ENCODE data around the gene EFR3B.
"Not testable (repeated sequence)": the region's sequence is repeated elsewhere in the genome, so short reads cannot be mapped to it uniquely, and the experiment has no call there.

Gene EFR3B, protein sequence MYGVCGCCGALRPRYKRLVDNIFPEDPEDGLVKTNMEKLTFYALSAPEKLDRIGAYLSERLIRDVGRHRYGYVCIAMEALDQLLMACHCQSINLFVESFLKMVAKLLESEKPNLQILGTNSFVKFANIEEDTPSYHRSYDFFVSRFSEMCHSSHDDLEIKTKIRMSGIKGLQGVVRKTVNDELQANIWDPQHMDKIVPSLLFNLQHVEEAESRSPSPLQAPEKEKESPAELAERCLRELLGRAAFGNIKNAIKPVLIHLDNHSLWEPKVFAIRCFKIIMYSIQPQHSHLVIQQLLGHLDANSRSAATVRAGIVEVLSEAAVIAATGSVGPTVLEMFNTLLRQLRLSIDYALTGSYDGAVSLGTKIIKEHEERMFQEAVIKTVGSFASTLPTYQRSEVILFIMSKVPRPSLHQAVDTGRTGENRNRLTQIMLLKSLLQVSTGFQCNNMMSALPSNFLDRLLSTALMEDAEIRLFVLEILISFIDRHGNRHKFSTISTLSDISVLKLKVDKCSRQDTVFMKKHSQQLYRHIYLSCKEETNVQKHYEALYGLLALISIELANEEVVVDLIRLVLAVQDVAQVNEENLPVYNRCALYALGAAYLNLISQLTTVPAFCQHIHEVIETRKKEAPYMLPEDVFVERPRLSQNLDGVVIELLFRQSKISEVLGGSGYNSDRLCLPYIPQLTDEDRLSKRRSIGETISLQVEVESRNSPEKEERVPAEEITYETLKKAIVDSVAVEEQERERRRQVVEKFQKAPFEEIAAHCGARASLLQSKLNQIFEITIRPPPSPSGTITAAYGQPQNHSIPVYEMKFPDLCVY

GRCh38 chr2:25041928-25042320 lies at the start of gene EFR3B:
Gene EFR3B, plus strand, starts transcription at chr2:25042076. Its CDS starts 237 bp downstream, at chr2:25042313.
- in situ Hi-C loops (cut with MboI; ENCODE audit: low sequenced_read_pairs): no loop called here

DNA sequence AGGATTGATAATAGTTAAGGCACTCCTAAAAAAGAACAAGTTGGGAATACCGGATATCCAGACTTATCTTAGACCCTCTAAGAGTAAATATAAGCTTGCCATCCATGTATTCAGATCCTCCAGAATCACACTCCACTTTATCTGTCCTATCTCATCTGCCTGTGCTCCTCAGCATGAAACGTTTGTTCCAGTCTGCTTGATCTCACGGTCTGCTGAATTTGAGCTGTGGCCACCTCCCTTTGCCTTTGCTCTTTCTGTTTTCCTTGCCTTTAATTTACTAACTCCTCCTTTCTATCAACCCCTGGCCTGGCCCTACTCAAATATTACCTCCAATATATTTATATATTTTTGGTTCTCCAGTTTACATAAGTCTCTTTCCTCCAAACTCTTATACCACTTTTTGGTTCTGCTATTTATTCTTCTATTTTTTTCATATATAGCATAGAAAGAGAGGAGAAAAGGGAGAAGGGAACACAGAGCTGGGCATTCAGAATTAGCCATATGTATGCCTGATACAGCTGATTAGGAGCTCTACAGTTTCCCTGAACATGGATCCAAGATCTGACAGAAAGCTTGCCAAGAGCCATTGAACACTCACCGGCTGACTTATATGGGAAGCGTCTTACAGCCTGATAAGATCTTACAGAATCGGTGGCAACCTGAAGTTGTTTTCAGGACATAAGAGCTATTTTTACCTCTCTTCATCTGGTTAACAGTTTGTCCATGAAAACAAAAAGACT lies 48.3 kb upstream of the EFR3B start:
- in situ Hi-C loops (cut with MboI; ENCODE audit: low sequenced_read_pairs): no loop called here

GRCh38 chr2:24994146-24994724 lies 47.6 kb upstream of the EFR3B start:
- in situ Hi-C loops (cut with MboI; ENCODE audit: low sequenced_read_pairs): no loop called here

DNA sequence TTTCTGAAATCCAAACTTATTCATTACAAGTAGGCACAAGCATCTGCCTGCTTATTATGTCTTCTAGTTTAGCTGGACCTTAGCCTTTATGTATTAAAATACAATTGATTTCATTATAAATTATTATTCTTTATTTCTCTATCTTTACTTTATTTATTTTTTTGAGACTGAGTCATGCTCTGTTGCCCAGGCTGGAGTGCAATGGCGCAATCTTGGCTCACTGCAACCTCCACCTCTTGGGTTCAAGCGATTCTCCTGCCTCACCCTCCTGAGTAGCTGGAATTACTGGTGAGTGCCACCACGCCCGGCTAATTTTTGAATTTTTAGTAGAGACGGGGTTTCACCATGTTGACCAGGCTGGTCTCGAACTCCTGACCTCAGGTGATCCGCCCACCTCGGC lies 42.8 kb upstream of the EFR3B start:
- in situ Hi-C loops (cut with MboI; ENCODE audit: low sequenced_read_pairs): not testable (repeated sequence)

GRCh38 chr2:25000036-25000435 lies 41.8 kb upstream of the EFR3B start:
- in situ Hi-C loops (cut with MboI; ENCODE audit: low sequenced_read_pairs): no loop called here

- in situ Hi-C loops (cut with MboI; ENCODE audit: low sequenced_read_pairs): no loop called here
These were observed 41.2 kb upstream of the EFR3B start for GRCh38 chr2:25000503-25001324.

GRCh38 chr2:25001325-25001637 lies 40.6 kb upstream of the EFR3B start:
- in situ Hi-C loops (cut with MboI; ENCODE audit: low sequenced_read_pairs): no loop called here

- in situ Hi-C loops (cut with MboI; ENCODE audit: low sequenced_read_pairs): no loop called here
These were observed 39.8 kb upstream of the EFR3B start for GRCh38 chr2:25002066-25002465.

DNA sequence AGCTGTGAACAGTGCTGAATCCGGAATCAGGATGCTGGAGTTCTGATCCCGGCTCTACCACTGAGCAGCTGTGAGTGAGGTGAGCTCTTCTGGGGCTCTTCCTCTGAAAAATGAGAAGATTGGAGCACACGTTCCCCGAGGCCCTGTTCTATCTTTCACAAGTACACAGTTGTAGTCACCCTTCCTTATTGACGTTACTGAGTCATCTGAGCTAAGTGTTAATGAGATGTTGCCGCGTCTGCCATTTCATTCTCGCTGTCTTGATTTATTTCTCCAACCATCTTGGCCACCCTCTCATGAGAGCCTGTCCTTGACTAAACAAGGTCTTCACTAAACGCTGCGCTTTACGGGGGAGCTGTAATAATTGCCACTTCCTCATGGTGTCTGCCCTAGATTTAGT lies 31.9 kb upstream of the EFR3B start:
- in situ Hi-C loops (cut with MboI; ENCODE audit: low sequenced_read_pairs): no loop called here

DNA sequence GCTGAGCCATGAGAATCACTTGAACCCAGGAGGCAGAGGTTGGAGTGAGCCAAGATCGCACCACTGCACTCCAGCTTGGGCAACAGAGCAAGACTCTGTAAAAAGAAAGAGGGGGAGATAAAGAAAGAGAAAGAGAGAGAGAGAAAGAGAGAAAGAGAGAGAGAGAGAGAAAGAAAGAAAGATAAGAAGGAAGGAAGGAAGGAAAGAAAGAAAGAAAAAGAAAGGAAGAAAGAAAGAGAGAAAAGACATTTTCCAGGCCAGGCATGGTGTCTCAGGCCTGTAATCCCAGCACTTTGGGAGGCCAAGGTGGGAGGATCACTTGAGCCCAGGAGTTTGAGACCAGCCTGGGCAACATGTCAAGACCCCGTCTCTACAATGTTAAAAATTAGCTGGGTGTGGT lies 30.5 kb upstream of the EFR3B start:
- in situ Hi-C loops (cut with MboI; ENCODE audit: low sequenced_read_pairs): not testable (repeated sequence)

DNA sequence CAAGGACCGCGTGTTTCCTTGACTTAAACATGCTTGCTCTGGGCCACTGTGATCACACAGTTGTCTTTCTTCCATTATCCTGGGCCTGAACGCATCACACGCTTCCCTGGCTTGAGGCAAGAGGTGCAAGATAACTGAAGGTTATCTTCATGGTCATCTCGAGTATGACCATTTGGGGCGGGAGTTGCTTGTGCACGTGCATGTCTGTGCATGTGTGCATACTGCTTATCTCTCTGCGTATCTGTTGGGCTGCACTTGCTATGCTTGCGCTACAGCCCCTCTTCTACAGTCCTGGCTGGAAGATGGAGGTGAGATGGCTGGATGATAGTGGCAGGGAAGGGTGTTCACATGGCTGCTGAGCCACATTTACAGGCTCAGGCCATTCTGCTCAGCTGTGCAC lies 27.2 kb upstream of the EFR3B start:
- in situ Hi-C loops (cut with MboI; ENCODE audit: low sequenced_read_pairs): no loop called here

DNA sequence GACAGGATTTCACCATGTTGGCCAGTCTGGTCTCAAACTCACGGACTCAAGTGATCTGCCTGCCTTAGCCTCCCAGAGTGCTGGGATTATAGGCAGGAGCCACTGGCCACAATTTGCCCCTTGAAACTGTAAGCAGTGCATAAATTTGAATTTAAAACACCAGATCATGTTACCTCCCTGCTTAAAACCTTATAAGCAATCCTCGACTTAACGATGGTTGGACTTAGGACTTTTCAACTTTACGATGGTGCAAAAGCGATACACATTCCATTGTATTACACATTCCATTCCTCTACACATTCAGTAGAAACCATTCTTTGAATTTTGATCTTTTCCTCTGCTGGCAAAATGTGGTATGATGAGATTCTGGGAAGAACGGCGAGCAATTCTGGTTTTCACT lies 23.2 kb upstream of the EFR3B start:
- in situ Hi-C loops (cut with MboI; ENCODE audit: low sequenced_read_pairs): no loop called here

DNA sequence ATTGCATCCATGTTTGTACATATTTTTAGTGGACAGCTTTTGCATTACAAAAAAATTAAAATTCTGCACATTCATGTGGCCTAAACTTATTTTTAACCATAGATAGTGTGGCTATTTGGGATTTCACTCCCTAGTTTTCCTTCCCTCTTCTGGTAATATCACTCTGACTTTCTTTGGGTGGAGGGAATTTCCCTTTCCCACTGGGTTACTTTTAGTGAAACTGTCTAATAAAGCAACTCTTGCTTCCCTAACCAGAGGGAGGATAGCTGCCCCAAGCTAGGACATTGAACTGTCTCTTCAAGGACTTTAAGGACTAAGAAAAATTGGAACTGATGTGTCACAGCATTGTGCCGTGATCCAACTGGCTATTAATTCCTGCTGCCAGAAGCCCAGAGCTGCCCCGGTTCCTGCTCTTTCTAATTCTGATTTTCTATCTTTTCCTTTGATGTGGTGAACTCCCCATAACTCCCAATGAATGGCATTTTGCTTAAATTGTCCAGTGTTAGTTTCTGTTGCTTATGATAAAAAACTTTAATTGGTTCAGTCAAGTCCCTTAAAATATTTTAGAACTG lies 20.0 kb upstream of the EFR3B start:
- in situ Hi-C loops (cut with MboI; ENCODE audit: low sequenced_read_pairs): no loop called here

DNA sequence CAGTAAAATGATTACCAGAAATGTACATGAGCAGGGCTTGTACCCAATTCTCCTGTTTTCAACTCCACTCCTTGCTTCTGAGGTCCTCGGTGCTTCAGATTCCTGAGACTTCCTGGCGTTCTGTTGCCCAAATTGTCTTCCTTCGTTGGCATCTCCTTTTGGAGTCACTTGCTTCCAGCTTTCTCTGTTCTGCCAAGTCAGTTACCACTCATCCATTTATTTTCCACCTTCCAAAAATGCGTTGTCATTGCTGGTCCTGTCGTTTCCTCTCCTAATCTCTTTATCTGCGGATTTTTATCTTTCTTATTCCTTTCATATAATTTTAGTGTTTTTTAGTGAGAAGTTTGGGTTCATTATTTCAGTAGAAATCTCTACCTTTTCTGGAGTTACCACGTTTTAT lies 18.5 kb upstream of the EFR3B start:
- in situ Hi-C loops (cut with MboI; ENCODE audit: low sequenced_read_pairs): no loop called here

GRCh38 chr2:25025229-25026007 lies 16.5 kb upstream of the EFR3B start:
- in situ Hi-C loops (cut with MboI; ENCODE audit: low sequenced_read_pairs): no loop called here

DNA sequence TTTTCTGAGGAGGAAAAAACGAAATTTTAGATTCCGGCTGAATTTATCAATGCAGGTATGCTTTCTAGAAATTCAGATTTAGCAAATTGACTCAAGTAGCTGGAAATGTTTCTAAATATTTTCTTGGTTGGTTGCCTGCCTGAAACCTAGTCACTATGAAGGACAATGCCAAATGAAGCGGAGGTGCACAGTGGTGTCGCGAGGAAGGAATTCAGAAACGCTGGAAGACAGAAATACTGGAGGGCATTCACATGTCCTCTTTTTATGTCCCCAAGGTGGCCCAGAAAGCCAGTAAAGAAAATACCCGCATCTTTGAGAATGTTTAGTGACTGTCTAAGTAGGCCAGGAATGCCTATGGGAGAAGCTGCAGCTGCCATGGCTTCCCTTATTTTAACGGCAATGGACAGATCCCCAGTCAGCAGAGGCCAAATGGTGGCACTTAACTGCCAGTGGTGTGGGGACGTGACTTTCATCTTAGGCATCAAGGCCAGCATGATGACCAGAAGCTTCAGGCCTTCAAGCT lies 15.8 kb upstream of the EFR3B start:
- in situ Hi-C loops (cut with MboI; ENCODE audit: low sequenced_read_pairs): no loop called here

- in situ Hi-C loops (cut with MboI; ENCODE audit: low sequenced_read_pairs): no loop called here
These were observed 12.7 kb upstream of the EFR3B start for GRCh38 chr2:25029183-25029554.

DNA sequence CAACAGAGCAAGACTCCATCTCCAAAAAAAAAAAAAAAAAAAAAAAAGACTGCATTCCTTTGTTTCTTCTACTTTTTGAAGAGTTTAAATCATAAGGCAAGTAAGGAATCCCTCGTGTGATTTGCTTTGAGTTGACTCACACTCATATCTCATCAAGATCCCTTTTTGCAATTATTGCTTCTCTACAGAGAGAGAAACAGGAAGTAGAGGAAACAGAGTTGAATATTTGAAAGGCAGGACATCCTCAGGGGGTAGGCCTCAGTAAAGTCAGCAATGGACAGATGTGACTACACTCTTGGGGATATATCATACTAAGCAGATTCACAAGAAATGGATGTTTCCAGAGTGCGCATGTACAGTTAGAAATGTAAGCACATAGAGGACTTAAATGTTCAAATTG lies 11.2 kb upstream of the EFR3B start:
- in situ Hi-C loops (cut with MboI; ENCODE audit: low sequenced_read_pairs): no loop called here

DNA sequence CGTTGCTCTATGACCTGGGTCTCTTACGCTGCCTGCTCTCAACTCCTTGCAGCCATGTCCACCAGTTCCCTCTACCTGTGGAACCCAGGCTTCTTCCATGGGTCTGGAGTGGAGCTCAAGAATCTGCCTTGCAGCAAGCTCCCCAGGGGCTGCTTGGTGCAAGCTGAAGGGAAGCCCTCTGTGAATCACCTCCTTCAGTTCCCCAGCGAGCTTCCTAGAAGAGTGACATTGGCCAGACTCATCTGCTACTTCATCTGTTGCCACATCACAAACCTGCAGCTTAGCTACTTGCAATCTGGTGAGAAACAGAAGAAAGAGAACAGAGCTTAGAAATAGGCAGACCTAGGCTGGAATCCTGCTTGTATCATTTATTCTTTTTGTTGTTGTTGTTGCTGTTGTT lies 9.8 kb upstream of the EFR3B start:
- in situ Hi-C loops (cut with MboI; ENCODE audit: low sequenced_read_pairs): no loop called here
